Endothelial cell of umbilical vein (primary cell): Measurements from ENCODE around the gene POLR2F. TPM values are rescaled to one million over a fixed set of nuclear protein-coding genes. Genes with fewer than 3 reads are reported as not detected.

Experiments
- BruUV-seq: library from RNA; stranded (reverse); fragments of 400-500 nt; replicated peaks from 2 replicates; lab custom pipeline; 2021; lab: Mats Ljungman, UMichigan
- CTCF ChIA-PET: fragments of 300-600, 350-600 bp; sonication (Branson Sonifier 250); formaldehyde crosslinking; loops from one replicate; lab custom pipeline; 2021; ENCODE audit warnings: antibody characterized with exemption, inconsistent platforms; lab: Charles Lee
- POLR2A ChIA-PET: fragments of 300-600, 350-600 bp; sonication (Branson Sonifier 250); formaldehyde crosslinking; loops from one replicate; lab custom pipeline; 2021; ENCODE audit warnings: antibody characterized with exemption, inconsistent platforms; lab: Charles Lee
- DNase-seq: peaks from one replicate; pipeline ENCODE4 v3.0.0-alpha.2; 2011; ENCODE audit warnings: low read depth, low spot score
- FAIRE-seq: peaks from 2 replicates; lab custom pipeline; 2011; peaks lifted over from hg19 to GRCh38; lab: Jason Lieb, UNC
- H2AFZ ChIP-seq: 2 replicates; pipeline ENCODE4 v1.6.0; 2012; ENCODE audit warnings: low read depth, low read length, control low read depth, inconsistent platforms
- H3K27ac ChIP-seq: 2 replicates; pipeline ENCODE4 v1.5.1; 2011; ENCODE audit warnings: low read depth, mild to moderate bottlenecking, control low read depth, low read length, moderate library complexity; ENCODE audit not compliant: insufficient read depth
- H3K27me3 ChIP-seq, 2 experiments: 2 replicates each; pipeline versions ENCODE4 v1.6.0 to v1.6.1; 2011; ENCODE audit warnings: low read length in 2 of 2, mixed read lengths in 1 of 2; ENCODE audit not compliant: control insufficient read depth in 2 of 2, insufficient read depth in 2 of 2
- H3K36me3 ChIP-seq, 2 experiments: 2 replicates in 1 of 2; 3 replicates in 1 of 2; pipeline ENCODE4 v1.5.1; 2011; ENCODE audit warnings: low read length in 2 of 2, mild to moderate bottlenecking in 1 of 2, moderate library complexity in 1 of 2; ENCODE audit not compliant: control insufficient read depth in 2 of 2, insufficient read depth in 2 of 2; ENCODE audit errors: extremely low read depth in 1 of 2
- H3K4me1 ChIP-seq: 3 replicates; pipeline ENCODE4 v1.5.1; 2011; ENCODE audit warnings: mild to moderate bottlenecking, low read length; ENCODE audit not compliant: control insufficient read depth, insufficient read depth; ENCODE audit errors: extremely low read depth
- H3K4me2 ChIP-seq: 2 replicates; pipeline ENCODE4 v1.6.1; 2011; ENCODE audit warnings: low read length, control low read depth, mixed read lengths; ENCODE audit not compliant: insufficient read depth
- H3K4me3 ChIP-seq, 3 experiments: fragments of 200-600 bp in 1 of 3; sonication (generic), shearing (Covaris generic) in 1 of 3; replicated peaks in 1 of 3; 2 replicates each; pipeline ENCODE4 v1.5.1; 2011 to 2016; ENCODE audit warnings: control low read depth in 3 of 3, low read length in 3 of 3, mild to moderate bottlenecking in 2 of 3, inconsistent platforms in 1 of 3, low read depth in 1 of 3, moderate library complexity in 1 of 3; ENCODE audit not compliant: insufficient read depth in 1 of 3
- H3K79me2 ChIP-seq: 2 replicates; pipeline ENCODE4 v1.6.0; 2012; ENCODE audit warnings: low read length, inconsistent platforms; ENCODE audit not compliant: control insufficient read depth, insufficient read depth
- H3K9ac ChIP-seq: replicated peaks from 2 replicates; pipeline ENCODE3; 2011; ENCODE audit warnings: low read length, control low read depth; ENCODE audit not compliant: insufficient read depth; ENCODE audit errors: extremely low read depth
- H3K9me1 ChIP-seq: replicated peaks from 3 replicates; pipeline ENCODE4 v1.6.0; 2011; ENCODE audit warnings: mild to moderate bottlenecking, low read length; ENCODE audit not compliant: control insufficient read depth, insufficient read depth; ENCODE audit errors: extremely low read depth
- H3K9me3 ChIP-seq: replicated peaks from 2 replicates; pipeline ENCODE4 v1.5.1; 2012; ENCODE audit warnings: low read length, inconsistent platforms; ENCODE audit not compliant: control insufficient read depth, insufficient read depth
- H4K20me1 ChIP-seq: replicated peaks from 2 replicates; pipeline ENCODE3; 2011; ENCODE audit warnings: mild to moderate bottlenecking, low read length; ENCODE audit not compliant: control insufficient read depth, insufficient read depth; ENCODE audit errors: extremely low read depth
- EZH2 ChIP-seq: IDR thresholded peaks from 2 replicates; pipeline ENCODE4 v1.6.1; 2012; ENCODE audit warnings: borderline replicate concordance, low read depth, mild to moderate bottlenecking, moderate library complexity, low read length, inconsistent platforms; ENCODE audit not compliant: severe bottlenecking
- GATA2 ChIP-seq: IDR thresholded peaks from 2 replicates; pipeline ENCODE4 v1.7.0; 2011; ENCODE audit warnings: low read depth, mild to moderate bottlenecking, moderate library complexity, mixed read lengths, low read length; ENCODE audit not compliant: insufficient read length, insufficient read depth
- dilution Hi-C: fragments of 300-500 bp; cut with MboI; formaldehyde crosslinking; loops from one replicate; pipeline ENCODE4 v1.15.0; 2019; ENCODE audit warnings: low sequenced_read_pairs; ENCODE audit not compliant: extremely low pct_ligation_motif_present
- intact Hi-C: fragments of 100-400 bp; cut with micrococcal nuclease; formaldehyde crosslinking; loops from one replicate; pipeline ENCODE4 v1.10.0; 2022
- polyA plus RNA-seq, 4 experiments: library from polyadenylated mRNA; depleted of rRNA in 3 of 4; stranded (reverse) in 3 of 4; unstranded in 1 of 4; fragments of >200 nt; gene quantifications; 2 replicates each; pipeline versions ENCODE4 v1.2.1 to v1.2.3, GENCODE V29; 2011 to 2012; ENCODE audit warnings: missing spikeins in 1 of 4
- total RNA-seq: library from RNA; stranded (reverse); gene quantifications from 2 replicates; pipeline ENCODE4 v1.2.3, GENCODE V29; 2021
- TF ChIP-seq, protein P1 (sequence below): IDR thresholded peaks from 2 replicates; pipeline ENCODE4 v1.6.1; 2011; ENCODE audit not compliant: insufficient read depth, insufficient read length
- TF ChIP-seq, protein P2 (sequence below), 2 donors: IDR thresholded peaks; 1 replicate in 1 of 2; 2 replicates in 1 of 2; pipeline ENCODE4 v1.5.1; 2011; ENCODE audit warnings: low read length in 2 of 2, mild to moderate bottlenecking in 2 of 2, moderate library complexity in 2 of 2, control low read depth in 1 of 2, inconsistent platforms in 1 of 2, low read depth in 1 of 2; ENCODE audit not compliant: insufficient read depth in 1 of 2; ENCODE audit errors: extremely low read depth in 1 of 2

Gene POLR2F
- total and polyA plus RNA-seq, 2 donors (not counting 3 experiments of a cell fraction or from before 2014, with no cell fraction given) = 106 to 112 TPM

DNA sequence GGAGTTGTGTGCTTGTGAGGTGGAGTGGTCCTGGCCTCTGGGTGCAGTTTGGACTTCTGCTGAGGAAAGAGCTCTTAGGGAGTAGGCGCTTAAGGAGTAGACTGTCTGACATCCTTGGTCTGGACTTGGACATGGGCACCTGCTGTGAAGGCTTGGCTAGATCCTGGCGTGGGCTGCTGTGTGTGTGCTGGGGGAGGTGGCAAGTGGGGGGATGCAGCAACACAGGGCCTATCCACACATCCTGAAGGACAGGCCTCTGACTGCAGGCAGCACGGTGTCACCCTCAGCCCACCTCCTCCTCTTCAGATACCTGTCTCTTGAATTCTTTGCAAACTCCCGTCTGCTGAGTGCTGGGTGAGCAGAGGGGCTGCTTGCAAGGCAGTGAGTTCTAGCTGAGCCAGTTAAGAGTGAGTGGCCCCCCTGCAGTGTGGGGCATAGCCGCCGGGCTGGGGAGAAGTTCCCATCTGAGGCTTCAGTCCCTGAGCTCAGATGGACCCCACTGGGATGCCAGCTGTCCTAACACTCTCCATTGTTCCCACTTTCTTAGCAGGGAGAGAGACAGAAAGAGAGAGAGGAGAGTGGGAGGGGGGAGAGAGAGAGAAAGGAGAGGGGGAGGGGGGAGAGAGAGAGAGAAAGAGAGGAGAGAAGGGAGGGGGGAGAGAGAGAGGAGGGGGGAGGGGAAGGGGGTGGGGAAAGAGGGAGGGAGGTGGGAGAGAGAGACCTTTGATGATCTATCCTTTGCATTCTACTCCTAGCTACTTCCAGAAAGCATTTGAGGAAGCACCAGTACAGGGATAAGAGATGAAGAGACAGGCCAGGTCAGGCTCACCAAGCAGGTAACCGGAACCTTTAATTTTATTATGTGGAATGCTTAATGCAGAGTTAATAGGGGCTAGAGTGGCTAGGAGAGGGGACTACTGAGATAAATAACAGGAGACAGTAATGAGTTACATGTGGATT lies 18.3 kb downstream of the POLR2F start:
- no peak for TF ChIP-seq EZH2
- H3K27me3 ChIP-seq = no peaks in the 10 kb centered on the region
- BruUV-seq = no TSS peak
- H3K9me1 ChIP-seq = no peaks in the 10 kb centered on the region
- intact Hi-C loops (no loop called here), dilution Hi-C loops (no loop called here)
- H3K4me1 ChIP-seq = no peaks in the 10 kb centered on the region
- CTCF ChIA-PET = interaction anchor here (0.8 to 1.8 kb wide), 5 partner anchors 8 to 154 kb away, joined by 3 to 4 read pairs (median 3); no protein-coding TSS in a partner anchor
- no peaks in the 10 kb centered on the region for H3K9me3 ChIP-seq
- H3K9ac ChIP-seq = no peak overlapping the region
- no peaks in the 10 kb centered on the region for H4K20me1 ChIP-seq
- FAIRE-seq = no peak
- H3K4me2 ChIP-seq = no peak overlapping the region
- H3K36me3 ChIP-seq = peaks cover 6 to 16% of the 10 kb centered on the region in 2 experiments
- no peak overlapping the region for H3K27ac ChIP-seq
- H3K4me3 ChIP-seq = no peak overlapping the region
- POLR2A ChIA-PET = no interaction called here
- no peaks in the 10 kb centered on the region for H3K79me2 ChIP-seq
- no peak for DNase-seq
- no peak overlapping the region for H2AFZ ChIP-seq

DNA sequence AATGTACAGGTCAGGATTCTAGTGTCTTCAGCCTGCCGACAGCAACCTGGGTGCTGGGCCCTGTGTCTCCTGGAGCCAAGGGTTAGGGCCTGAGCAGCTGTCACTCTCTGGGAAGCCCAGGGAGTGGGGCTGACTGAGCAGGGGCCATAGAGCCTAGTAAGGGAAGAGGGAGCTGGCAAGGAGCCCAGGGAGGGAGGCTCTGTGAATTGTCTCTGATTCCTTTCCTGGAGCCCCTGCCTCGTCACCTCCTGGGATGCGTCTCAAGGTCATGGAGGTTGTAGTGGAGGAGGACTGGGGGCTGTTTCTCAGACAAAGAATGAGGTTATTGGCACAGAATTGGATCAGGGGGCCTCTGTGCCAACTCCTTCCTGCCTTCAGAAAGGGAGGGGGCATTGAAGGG lies 19.0 kb downstream of the POLR2F start:
- Histone ChIP-seq H3K9me3 (no peaks in the 10 kb centered on the region), H4K20me1 (no peaks in the 10 kb centered on the region), H3K4me3 (no peak overlapping the region), H3K9ac (no peak overlapping the region), H3K36me3 (peaks cover 0 to 9% of the 10 kb centered on the region in 2 experiments), H3K4me2 (no peak overlapping the region), H2AFZ (no peak overlapping the region), H3K4me1 (no peaks in the 10 kb centered on the region), H3K27me3 (no peaks in the 10 kb centered on the region), H3K79me2 (no peaks in the 10 kb centered on the region), H3K27ac (no peak overlapping the region), H3K9me1 (no peaks in the 10 kb centered on the region)
- ChIA-PET POLR2A (no interaction called here), CTCF (interaction anchor here (0.8 to 1.8 kb wide), 3 partner anchors 9 to 155 kb away, joined by 3 to 4 read pairs (median 3); no protein-coding TSS in a partner anchor)
- intact Hi-C loops = no loop called here
- TF ChIP-seq, protein P1, sequence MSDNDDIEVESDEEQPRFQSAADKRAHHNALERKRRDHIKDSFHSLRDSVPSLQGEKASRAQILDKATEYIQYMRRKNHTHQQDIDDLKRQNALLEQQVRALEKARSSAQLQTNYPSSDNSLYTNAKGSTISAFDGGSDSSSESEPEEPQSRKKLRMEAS = no peak
- TF ChIP-seq, protein P2, sequence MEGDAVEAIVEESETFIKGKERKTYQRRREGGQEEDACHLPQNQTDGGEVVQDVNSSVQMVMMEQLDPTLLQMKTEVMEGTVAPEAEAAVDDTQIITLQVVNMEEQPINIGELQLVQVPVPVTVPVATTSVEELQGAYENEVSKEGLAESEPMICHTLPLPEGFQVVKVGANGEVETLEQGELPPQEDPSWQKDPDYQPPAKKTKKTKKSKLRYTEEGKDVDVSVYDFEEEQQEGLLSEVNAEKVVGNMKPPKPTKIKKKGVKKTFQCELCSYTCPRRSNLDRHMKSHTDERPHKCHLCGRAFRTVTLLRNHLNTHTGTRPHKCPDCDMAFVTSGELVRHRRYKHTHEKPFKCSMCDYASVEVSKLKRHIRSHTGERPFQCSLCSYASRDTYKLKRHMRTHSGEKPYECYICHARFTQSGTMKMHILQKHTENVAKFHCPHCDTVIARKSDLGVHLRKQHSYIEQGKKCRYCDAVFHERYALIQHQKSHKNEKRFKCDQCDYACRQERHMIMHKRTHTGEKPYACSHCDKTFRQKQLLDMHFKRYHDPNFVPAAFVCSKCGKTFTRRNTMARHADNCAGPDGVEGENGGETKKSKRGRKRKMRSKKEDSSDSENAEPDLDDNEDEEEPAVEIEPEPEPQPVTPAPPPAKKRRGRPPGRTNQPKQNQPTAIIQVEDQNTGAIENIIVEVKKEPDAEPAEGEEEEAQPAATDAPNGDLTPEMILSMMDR (IDR thresholded peaks at IDR 0.05; ENCODE audit: extremely low read depth in 1 of 2, insufficient read depth in 1 of 2, low read depth in 1 of 2, low read length in 2 of 2) = no peak
- no peak for TF ChIP-seq GATA2
- BruUV-seq = no TSS peak
- dilution Hi-C loops = no loop called here
- no peak for DNase-seq
- no peak for FAIRE-seq
